Fibroblast of skin of back (primary cell): ENCODE measurements around the gene RPS21.

ENCODE experiments used
- DNase-seq: peaks from one replicate; pipeline ENCODE4 v3.0.0-alpha.2; 2013

Gene RPS21

DNA sequence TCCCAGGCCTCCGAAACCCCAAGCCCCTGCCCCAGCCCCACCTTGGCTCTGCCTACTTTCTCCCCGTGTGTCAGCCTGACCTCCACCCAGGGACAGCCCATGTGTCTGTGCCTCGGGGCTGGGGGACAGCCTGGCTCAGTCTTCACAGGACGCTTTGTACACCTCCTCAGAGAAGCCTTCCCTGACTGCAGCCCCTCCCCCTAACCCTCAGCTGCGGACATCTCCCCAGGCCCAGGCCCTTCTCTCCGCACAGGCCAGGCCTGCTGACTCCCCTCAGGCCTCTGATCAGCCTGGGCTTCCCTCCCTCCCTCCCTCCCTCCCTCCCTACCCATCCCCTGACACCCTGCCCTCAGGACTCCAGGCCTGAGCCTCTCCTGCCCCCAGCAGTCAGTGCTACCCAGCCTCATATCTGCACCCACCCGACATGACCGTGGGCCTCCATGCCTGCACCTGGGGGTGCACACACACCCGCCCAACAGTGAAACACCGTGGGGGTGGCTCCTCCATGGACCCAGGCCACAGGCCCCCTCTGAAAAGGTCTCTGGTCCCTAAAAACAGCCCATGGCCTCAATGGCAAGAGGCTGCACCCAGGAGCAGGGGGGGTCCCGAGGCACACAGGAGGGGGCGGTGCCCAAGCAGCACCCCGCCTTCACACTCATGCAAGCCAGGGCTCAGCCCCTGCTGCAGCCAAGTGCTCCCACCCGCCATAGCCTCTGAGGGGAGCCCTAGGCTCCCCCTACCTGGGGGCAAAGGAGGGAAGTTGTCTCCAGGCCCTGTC, 32.7 kb upstream of the RPS21 start:
- DNase-seq: no peak

DNA sequence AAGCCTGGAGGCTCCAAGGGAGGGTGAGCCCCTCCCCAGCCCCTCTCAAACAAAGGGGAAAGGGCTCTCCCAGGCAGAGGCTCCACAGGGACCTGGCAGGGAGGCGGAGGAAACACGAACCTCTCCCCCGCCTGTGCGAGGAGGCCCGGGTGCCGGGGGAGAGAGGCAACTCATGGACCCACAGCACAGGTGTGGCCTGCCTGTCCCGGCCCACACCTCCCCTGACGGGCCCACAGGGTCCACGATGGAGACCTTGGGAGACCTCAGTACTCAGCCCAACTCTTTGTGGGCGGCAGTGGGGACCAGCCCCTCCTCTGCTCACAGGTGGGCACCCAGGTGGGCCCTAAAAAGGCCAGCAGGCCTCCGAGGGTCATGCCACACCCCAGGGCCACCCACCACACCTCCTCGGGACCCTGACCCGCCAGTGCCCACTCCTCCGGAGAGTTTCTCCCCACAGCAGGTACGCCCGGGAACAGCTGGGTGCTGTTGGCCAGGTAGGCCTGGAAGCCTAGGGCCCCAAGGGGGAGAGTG, 32.0 kb upstream of the RPS21 start:
- DNase-seq: no peak

DNA sequence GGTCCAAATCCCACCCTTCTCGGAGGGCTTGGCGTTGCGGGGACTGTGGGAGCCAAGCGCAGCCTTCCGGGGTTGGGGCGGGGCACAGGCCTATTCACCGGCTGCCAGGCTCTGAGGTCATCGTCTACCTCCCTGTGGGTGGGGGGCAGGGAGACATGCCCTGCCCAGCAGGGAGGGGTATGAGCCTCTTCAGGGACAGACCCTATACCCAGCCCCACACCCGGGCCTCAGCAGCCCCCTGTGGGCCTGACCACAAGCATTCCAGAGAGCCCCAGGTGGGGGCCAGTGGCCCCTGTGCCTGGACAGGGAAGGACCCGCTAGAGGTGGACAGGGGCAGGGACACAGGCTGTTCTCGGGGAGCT, 31.4 kb upstream of the RPS21 start:
- DNase-seq: peak; percentile 72

DNA sequence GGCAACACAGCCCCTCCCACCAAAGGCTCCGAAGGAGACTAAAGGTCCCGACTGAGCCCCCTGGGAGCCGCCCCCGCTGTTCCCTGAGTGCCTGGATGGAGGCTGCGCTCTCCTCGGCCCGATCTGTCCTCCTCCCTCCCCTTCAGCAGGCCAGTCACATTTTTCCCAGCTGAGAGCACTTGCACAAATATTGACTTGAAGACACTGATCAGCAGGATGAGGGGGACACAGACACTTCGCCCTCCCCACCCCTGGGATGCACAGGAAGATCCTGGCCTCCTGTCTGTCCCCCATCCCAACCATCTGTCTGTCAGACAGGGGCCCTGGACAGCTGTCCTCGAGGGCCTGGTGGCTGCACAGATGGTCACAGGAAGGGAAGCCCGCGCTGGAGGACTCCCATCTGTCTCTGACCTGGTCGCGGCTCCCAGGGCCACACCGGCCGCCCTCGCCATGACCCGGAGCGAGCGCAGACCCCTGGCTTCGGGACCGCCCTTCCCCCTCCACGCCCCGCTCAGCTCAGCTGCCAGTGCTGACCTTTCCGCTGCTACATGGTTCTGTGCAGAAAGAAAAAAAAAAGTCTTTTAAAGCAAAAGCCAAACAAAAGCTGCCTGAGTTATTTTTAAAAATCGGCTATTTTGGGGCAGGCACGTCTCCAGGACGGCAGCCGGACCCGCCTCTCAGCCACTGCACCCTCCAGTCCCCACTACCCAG, 30.9 kb upstream of the RPS21 start:
- DNase-seq: peak; percentile 91

DNA sequence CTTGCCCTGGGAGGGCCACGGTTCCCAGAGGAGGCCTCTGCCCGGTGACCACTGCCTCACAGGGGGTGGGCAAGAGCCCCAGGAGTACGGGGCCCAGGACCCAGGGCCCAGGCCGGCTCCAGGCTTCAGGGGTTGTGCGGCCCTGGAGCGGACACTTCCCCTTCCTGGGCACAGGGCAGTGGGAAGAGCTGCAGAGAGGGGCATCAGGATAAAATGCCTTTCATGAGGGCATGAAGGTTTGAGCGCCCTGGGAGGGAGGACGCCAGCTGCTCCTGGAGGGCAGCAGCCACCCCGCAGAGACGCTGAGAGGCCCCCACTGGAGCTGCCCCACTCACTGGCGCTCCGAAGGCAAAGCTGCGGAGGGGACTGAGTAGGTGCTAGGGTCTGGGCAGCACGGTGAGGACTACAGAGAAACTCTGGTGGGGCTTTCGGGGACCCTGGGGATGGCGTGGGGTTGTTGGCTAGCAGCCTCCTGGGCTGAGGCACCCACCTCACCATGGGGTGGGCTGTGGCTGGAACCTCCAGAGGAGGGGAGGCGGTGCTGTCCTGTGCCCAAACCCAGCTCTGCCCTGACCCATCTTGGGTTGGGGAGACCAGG, 30.2 kb upstream of the RPS21 start:
- no peak for DNase-seq

DNA sequence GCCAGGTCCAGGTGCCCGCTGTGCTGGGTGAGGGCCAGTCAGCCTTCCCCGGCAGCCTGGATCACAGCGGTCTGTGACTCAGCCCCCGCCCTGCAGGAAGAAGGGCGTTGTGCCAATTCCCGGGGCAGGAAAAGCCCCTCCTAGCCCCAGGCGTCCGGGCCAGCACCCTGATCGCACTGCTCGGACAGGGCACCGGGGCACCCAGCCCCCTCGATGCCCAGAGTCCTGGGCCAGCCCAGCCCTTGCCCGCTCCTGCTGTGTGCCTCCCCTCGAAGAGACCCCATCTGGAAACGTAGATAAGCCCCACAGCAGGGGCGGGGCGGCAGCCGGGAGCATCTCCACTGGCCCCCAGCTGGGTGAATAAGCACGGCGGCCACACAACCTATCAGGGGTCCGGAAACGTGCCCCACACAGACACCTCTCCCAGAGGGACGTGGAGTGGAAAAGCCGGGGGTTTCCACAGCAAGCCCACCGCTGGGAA, 29.7 kb upstream of the RPS21 start:
- peak; percentile 83 for DNase-seq

DNA sequence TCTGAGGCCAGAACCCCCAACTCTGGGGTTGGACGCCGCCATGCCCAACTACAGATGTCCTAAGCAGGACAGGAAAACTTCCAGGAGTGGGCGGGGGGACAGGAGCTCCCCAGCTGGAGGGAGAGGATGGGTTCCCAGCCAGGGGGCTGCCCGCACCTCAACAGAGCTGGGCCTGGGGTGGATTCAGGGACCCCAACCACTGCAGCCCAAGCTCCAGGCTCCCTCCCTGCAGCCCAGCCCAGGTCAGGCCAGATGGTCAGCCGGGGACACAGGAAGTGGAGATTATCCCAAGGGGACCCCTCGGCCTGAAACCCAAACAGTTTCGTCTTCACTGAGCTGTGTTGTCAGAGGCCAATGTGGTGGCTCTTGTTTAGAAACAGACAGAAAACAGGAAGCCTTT, 29.2 kb upstream of the RPS21 start:
- DNase-seq: no peak

DNA sequence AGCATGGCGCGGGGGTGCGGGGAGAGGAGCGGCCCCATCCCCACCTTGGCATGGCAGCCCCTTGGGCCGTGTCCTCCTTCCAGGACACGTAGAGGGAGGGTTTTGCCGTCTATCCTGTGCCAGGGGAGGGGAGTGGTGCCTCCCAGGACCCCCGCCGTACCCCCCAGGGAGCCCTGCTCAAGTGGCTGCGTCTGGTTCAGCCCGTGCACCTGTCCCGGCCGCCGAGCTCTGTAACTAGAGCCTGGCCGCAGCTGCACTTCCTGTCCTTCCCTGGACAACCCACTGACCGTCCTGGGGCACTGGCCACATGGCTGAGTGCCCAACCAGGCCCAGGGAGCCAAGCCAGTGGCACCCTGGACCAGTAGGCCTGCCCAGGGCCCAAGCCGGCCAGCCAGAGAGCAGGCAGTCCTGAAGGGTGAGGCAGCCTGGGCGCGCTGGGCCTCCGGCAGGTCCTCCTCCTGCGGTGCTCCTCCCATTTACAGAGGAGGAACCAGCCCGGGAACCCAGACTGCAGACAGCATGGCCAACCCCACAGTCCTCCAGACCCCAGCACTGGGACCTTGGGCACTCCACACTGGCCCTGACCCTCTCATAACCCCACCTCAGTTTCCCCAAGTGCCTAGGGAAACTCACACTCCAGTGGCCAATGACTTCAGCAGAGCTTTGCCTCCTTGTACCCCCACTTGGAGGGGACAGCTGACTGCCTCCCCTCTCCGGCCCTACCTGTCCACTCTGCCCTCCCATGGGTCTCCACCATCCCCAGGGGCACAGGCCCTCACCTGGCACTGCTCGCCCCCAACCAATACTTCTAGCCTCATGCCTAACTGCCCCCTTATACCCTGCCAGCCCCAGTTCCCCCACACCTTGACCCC, 28.5 kb upstream of the RPS21 start:
- no peak for DNase-seq

DNA sequence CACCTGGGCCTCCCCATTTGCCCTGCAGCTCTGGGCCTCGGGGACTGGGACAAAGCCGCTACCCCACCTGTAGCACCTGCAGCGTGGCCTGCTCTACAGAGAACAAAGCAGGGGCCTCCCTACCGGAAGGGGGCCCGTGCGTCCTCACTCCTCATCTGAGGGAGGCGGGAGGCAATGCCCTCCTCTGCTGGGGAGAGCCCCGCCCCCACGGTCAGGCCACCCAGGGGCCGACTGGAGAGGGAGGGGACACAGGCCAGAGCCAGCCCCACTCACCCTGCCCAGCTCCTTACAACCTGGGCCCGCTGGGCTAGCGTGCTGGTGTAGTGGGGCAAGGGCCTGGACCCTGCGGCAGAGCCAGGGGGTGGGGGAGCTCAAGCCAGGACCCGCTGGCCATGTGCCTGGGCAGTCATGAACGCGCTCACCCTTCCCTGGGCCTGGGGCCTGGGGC, 27.8 kb upstream of the RPS21 start:
- DNase-seq: no peak

DNA sequence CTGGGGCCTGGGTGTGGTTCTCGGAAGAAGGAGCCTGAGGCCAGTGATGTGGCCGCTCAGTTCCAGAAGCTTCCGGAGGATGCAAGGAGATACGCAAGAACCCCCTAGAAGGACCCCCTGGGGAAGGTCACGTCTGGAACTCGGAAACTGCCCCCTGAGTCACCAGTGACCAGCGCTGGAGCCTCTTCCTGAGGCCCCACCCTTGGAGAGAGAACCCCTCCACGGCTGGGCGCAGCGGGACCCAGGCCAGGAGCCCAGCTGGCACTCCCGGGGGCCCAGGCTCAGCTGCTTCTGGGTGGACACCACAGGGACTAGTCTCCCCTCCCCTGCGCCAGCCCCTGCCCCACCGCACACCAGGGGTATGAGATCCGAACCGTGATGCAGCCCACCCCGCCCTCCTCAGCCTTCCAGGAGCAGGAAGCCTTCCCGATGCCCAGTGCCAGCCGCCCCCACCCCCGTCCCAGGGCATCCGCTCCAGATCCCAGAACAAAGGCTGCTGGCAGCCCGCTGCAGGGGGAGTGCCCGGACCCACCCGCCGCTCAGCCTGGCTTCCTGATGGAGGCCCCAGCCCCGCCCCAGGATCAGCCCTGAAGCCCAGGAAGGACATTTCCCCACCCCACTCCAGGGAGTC, 27.3 kb upstream of the RPS21 start:
- peak; percentile 43 for DNase-seq

DNA sequence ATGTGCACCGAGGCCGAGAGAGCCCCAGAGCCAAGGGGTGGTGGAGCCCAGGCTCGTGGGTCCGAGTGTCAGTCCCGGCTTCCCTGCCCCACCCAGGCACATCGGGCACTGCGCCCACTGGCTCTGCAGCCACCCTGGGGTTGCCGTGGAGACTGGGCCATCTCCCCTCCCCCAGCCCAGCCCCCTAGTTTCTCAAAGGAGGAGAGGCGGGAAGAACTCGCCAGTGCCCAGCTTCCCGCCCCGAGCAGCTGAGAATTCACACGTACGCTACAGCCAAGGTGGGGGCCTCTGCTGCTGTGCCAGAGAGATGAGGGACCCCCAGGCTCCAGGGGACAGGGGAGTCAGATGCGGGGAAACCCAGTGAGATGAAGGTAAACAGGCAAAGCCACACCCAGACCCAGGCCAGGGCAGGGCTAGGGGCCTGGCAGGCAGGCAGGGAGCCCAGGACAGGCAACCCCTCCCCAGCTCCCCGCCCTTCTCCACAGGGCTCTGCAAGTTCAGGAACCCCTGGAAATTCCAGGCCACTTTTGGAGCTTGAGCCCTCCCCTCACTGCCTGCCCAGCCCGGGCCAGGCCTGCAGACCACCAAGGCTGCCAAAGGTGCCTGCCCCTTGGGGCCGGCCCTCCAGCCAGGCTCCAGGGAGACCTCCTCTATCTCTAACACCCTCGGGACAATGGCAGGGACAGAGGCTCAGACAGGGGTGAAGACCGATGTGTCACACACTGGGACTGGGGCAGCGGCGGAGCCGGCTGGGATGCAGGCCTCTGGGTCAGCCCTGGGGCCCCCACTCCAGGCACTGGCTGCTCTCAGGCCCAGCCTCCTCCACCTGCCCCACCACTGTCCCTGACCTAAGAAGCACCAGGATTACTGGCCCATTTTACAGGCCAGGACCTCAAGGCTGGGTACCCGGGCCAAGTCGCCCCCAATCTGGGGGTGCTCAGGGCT, 25.8 kb upstream of the RPS21 start:
- no peak for DNase-seq

DNA sequence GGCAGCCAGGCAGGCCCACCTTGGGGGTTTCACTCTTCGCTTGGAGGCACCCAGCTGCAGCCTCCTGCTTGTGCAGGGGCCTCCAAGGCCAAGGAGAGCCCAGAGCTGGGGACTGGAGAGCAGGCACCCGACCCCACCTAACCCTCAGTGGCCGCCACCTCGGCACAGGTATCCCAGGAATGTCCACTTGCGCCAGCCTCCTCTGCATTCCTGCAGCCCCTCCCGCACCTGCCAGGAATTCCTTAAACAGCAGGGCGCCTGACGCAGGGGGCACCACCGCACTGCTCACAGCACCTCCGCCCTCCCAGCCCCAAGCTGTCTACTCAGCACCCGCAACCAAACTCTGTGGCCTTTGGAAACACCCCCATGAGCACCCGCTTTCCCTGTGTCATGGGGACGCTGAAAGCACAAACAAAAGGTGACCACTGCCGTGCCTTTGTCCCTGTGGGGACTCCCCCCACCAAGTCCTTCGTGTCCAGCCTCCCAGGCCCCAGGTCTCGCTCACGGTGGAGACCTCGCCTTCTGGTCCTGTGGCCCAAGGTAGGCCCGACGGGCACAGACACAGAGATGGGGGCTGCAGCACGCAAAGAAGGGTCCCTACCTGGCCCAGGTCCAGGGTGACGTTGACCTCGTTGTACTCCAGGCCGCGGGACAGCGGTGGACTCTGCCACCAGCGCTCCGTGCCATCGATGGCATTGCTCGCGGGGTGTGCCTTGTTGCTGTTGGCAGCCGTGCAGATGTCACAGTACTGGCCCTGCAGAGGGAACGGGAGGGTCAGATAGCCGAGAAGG, 24.9 kb upstream of the RPS21 start:
- DNase-seq: no peak

DNA sequence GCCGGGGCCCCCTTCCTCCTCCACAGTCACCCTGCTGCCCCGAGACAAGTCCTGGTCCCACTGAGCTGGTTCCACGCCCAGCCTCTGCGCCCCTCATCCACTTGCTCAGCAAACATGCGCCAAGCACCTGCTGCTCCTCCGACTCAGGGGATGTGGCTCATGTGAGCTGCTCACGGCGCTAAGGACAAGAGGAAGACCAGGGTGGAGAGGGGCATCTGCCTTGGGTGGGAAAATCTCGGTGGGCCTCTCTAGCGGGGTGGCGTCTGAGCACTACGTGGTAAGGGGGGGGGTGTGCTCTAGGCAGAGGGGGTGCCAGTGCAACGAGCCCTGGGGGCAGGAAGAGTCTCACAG, 24.3 kb upstream of the RPS21 start:
- DNase-seq: no peak

DNA sequence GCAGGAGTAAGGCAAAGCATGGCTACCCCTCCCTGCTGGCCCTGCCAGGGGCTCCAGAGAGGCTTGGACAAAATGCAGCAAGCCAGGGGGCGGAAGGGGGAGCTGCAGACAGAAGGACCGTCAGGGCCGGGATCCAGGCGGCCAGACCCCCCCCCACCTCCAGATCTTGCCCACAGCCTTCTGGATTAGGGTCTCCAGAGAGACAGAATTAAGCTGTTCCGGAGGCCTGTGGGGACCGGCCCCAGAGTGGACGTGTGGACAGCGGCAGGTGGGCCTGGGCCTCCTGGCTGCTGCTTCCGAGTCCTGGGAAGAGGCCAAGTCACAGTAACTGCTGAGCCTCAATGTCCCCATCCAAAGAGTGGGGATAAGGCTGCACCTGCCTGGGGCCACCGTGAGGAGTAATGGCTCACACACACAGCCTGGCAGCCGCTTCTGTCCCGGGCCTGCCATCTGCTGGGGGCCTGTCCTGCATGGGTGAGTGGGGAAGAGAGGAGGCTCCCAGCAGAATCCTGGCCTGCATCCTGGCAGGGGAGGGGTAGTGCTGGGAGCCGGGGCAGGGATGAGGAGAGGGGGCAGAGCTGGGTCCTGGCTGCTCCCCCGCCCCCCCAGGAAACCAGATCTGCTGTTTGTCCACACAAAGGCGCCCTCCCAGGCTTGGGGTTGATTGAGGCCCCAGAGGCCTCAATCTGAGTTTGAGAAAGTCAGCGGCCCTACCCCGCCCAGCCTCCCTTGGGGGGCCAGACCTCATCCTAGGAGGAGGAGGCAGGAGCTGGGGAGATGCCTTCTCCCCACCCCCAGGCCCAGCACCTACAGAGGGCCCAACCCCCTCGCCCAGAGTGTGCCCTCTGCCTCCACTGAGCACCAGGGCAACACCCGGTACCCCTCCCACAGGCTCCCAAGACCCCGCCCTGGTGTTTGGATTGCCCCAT, 23.6 kb upstream of the RPS21 start:
- DNase-seq: no peak

DNA sequence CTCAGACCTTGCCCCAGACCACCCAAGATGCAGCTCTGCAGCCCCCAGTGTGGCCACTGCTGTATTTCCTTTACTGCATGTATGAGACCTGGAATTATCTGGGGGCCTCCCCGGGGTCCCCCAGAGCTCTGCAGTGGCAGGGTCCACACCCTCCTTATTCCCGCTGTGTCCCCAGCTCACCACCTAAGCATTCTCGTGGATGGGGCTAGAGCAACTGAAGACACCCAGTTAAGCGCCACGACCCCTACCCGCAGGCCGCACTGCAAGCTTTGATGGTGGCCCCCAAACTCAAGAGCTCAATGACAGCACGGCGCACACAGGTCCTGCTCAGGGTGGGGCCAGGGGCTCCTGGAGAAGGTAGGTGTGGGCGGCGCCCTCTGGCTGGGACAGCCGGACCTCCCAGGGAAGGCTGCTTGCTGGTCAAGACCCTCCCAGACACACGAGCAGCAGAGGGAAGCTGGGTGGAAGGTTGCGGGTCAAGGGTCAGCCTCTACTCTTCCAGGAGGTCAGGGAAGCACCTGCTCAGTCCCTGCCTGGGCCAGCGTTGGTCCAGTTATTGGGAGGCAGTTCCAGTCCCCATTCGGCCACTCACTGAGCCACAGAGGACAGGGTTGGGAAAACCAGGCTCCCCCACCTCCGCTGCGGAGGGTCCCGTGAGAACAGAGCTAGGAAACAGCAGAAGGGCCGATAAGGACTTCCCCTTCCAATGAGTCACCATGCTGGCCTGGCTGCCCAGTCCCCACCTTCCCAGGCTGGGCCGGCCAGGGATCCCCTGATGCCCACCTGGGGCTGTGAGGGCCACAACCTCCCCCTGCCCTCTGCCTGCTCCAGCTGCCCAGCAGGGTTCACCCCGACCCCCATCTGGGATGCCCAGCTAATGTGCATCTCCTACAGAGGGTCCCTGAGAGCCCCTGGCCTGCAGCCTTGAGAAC, 22.7 kb upstream of the RPS21 start:
- DNase-seq: no peak

DNA sequence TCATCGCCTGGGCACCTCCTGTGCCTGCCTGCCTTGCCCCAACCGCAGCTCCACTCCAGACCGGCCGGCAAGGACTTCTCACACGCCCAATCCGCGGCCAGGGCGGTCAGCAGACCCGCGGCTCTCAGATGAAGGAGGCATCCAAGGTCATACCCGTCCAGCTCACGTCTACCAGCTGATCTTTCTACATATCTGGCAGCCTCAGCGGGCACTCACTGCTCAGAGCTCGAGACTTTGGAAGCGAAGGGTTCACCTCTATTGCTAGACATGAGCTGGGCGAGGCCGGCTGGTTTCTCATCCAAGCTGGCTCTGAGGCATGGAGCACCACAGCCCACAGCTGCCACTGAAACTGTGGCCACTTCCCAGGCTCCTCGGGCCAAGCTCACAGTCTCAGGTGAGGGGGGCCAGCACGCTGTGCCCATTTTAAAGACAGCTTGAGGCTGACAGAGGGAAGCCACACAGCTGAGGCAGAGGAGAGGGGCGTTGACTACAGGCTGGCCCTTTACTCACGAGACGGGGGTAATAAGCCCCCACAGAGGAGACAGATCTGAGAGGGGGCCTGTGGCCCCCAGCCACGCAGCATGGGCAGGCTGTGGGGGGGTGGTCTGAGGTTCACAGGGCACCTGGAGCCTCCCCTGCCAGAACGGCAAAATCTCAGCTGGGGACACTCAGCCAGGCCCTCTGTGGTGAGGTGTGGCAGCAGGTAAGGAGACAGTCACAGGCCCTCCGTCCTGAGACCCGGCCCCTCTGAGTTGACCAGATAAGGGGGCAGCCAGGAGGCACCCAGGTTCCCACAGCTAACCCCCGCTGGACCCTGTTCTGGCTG, 21.8 kb upstream of the RPS21 start:
- no peak for DNase-seq
